SH-SY5Y (cell line): ENCODE measurements around the gene LARGE1.

ENCODE experiments used
- GATA2 ChIP-seq: IDR thresholded peaks from 2 replicates; pipeline ENCODE4 v1.6.1; 2011; ENCODE audit warnings: mild to moderate bottlenecking, low read depth, low read length
- GATA3 ChIP-seq: IDR thresholded peaks from 2 replicates; pipeline ENCODE4 v1.6.1; 2011; ENCODE audit warnings: low read depth, mild to moderate bottlenecking, low read length, moderate library complexity

DNA sequence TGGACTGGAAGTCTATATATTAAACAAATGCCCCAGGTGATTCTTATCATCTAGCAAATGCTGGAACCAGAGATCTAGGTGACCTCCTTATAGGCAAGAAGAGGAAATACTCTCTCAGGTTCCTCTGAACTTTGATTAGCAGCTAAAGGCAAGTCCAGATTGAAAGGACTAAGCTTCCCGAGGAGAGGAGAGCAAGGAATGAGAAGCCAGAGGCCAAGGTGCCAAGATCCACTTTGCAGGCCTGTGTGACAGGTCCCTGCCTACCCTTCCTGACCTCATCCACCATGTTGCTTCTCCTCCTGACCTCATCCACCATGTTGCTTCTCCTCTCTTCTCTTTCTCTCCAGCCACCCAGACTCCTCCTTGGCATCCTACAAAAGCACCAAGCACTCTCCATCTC lies 173.2 kb downstream of the LARGE1 start:
- TF ChIP-seq GATA3 (no peak), GATA2 (no peak)
